GM12865 (cell line): ENCODE measurements around the gene NOTCH1.

Experiments
- DNase-seq: peaks from one replicate; pipeline ENCODE4 v3.0.0; 2010; ENCODE audit warnings: low read depth
- H3K4me3 ChIP-seq: 2 replicates; pipeline ENCODE4 v1.5.1; 2011; ENCODE audit warnings: mild to moderate bottlenecking, low read depth, low read length, control low read depth
- CTCF ChIP-seq: IDR thresholded peaks from 2 replicates; pipeline ENCODE4 v1.5.1; 2011; ENCODE audit warnings: low read length, control low read depth, low read depth, inconsistent platforms; ENCODE audit not compliant: insufficient read depth; ENCODE audit errors: missing control alignments

Gene NOTCH1

GRCh38 chr9:136462664-136463063, 83.2 kb downstream of the NOTCH1 start:
- DNase-seq, result no peak
- no peak for TF ChIP-seq CTCF
- H3K4me3 ChIP-seq, result no peak overlapping the region

- DNase-seq, result no peak
- TF ChIP-seq CTCF, result no peak
- no peak overlapping the region for H3K4me3 ChIP-seq
Observed at GRCh38 chr9:136460772-136461325, 85.0 kb downstream of the NOTCH1 start.

GRCh38 chr9:136459425-136459824, 86.4 kb downstream of the NOTCH1 start:
- no peak overlapping the region for H3K4me3 ChIP-seq
- no peak for DNase-seq
- TF ChIP-seq CTCF, result no peak

GRCh38 chr9:136457326-136457725, 88.5 kb downstream of the NOTCH1 start:
- DNase-seq, result no peak

GRCh38 chr9:136456258-136456657, 89.6 kb downstream of the NOTCH1 start:
- no peak overlapping the region for H3K4me3 ChIP-seq
- no peak for TF ChIP-seq CTCF
- DNase-seq, result no peak

More at GRCh38 chr9:136457326-136457725, 88.5 kb downstream of the NOTCH1 start:
- TF ChIP-seq CTCF, result no peak
- H3K4me3 ChIP-seq, result no peak overlapping the region

GRCh38 chr9:136455043-136456002, 90.5 kb downstream of the NOTCH1 start:
- TF ChIP-seq CTCF, result no peak
- DNase-seq, result no peak

More at GRCh38 chr9:136455043-136456002, 90.5 kb downstream of the NOTCH1 start:
- H3K4me3 ChIP-seq, result no peak overlapping the region
